H9 (cell line): ENCODE measurements around the gene FRMD4B. TPM values are rescaled to one million over a fixed set of nuclear protein-coding genes. Genes with fewer than 3 reads are reported as not detected.

Experiments
- DNase-seq: peaks from one replicate; pipeline ENCODE4 v3.0.0-alpha.2; 2017
- H2AFZ ChIP-seq: one replicate; pipeline ENCODE4 v1.6.1; 2013; ENCODE audit warnings: mild to moderate bottlenecking, low read length, control low read depth, moderate library complexity
- H2AK5ac ChIP-seq: 2 replicates; pipeline ENCODE4 v1.6.1; 2013; ENCODE audit warnings: low read length, control low read depth, mixed read lengths; ENCODE audit not compliant: insufficient read length
- H2BK120ac ChIP-seq: one replicate; pipeline ENCODE4 v1.6.1; 2013; ENCODE audit warnings: low read depth, mild to moderate bottlenecking, low read length, control low read depth, inconsistent platforms; ENCODE audit not compliant: poor library complexity, severe bottlenecking
- H2BK12ac ChIP-seq: 2 replicates; pipeline ENCODE4 v1.6.1; 2013; ENCODE audit warnings: low read length, control low read depth, mixed read lengths, low read depth; ENCODE audit not compliant: insufficient read length
- H2BK15ac ChIP-seq: 2 replicates; pipeline ENCODE4 v1.6.1; 2013; ENCODE audit warnings: low read depth, low read length, control low read depth
- H2BK20ac ChIP-seq: one replicate; pipeline ENCODE4 v1.6.1; 2013; ENCODE audit warnings: low read depth, mild to moderate bottlenecking, low read length, control low read depth, inconsistent platforms; ENCODE audit not compliant: poor library complexity, severe bottlenecking
- H2BK5ac ChIP-seq: 2 replicates; pipeline ENCODE4 v1.6.1; 2013; ENCODE audit warnings: low read length, control low read depth, mixed read lengths; ENCODE audit not compliant: insufficient read length
- H3K14ac ChIP-seq: 2 replicates; pipeline ENCODE4 v1.6.1; 2013; ENCODE audit warnings: low read length, control low read depth; ENCODE audit not compliant: insufficient read depth
- H3K18ac ChIP-seq: 2 replicates; pipeline ENCODE4 v1.6.1; 2013; ENCODE audit warnings: low read depth, mild to moderate bottlenecking, mixed read lengths, low read length, control low read depth; ENCODE audit not compliant: insufficient read length
- H3K23ac ChIP-seq: 2 replicates; pipeline ENCODE4 v1.6.1; 2013; ENCODE audit warnings: low read length, control low read depth, mixed read lengths, low read depth; ENCODE audit not compliant: insufficient read length
- H3K23me2 ChIP-seq: 2 replicates; pipeline ENCODE4 v1.6.1; 2013; ENCODE audit warnings: low read depth, mild to moderate bottlenecking, mixed read lengths, low read length, control low read depth; ENCODE audit not compliant: insufficient read length, poor library complexity, severe bottlenecking
- H3K27ac ChIP-seq: 2 replicates; pipeline ENCODE4 v1.5.1; 2013; ENCODE audit warnings: low read length, control low read depth, mixed read lengths, low read depth; ENCODE audit not compliant: insufficient read length
- H3K27me3 ChIP-seq: 2 replicates; pipeline ENCODE4 v1.6.1; 2013; ENCODE audit warnings: low read length, control low read depth, inconsistent platforms; ENCODE audit not compliant: insufficient read depth
- H3K4ac ChIP-seq: 2 replicates; pipeline ENCODE4 v1.6.1; 2013; ENCODE audit warnings: low read depth, mild to moderate bottlenecking, control low read depth, inconsistent platforms, low read length, moderate library complexity
- H3K4me1 ChIP-seq: 2 replicates; pipeline ENCODE4 v1.6.1; 2013; ENCODE audit warnings: low read length, control low read depth, inconsistent platforms; ENCODE audit not compliant: insufficient read depth
- H3K4me2 ChIP-seq: 2 replicates; pipeline ENCODE4 v1.6.1; 2013; ENCODE audit warnings: low read length, control low read depth, mixed read lengths; ENCODE audit not compliant: insufficient read length, insufficient read depth
- H3K56ac ChIP-seq: 2 replicates; pipeline ENCODE4 v1.6.1; 2013; ENCODE audit warnings: low read depth, mild to moderate bottlenecking, mixed read lengths, low read length, control low read depth; ENCODE audit not compliant: insufficient read length
- H3K79me1 ChIP-seq: 2 replicates; pipeline ENCODE4 v1.6.1; 2013; ENCODE audit warnings: low read depth, mild to moderate bottlenecking, moderate library complexity, low read length, control low read depth, inconsistent platforms; ENCODE audit not compliant: insufficient read depth, poor library complexity, severe bottlenecking
- H3K79me2 ChIP-seq: 2 replicates; pipeline ENCODE4 v1.6.1; 2013; ENCODE audit warnings: low read length, control low read depth, inconsistent platforms; ENCODE audit not compliant: insufficient read depth
- H3K9ac ChIP-seq: 2 replicates; pipeline ENCODE4 v1.6.1; 2013; ENCODE audit warnings: low read length, control low read depth, mixed read lengths; ENCODE audit not compliant: insufficient read length; ENCODE audit errors: extremely low read depth
- H3K9me3 ChIP-seq: one replicate; pipeline ENCODE4 v1.6.1; 2013; ENCODE audit warnings: low read depth, low read length, inconsistent platforms; ENCODE audit not compliant: control insufficient read depth
- H3T11ph ChIP-seq: one replicate; pipeline ENCODE4 v1.6.1; 2013; ENCODE audit warnings: mild to moderate bottlenecking, low read length, control low read depth, inconsistent platforms
- H4K20me1 ChIP-seq: one replicate; pipeline ENCODE4 v1.6.1; 2013; ENCODE audit not compliant: control insufficient read depth, insufficient read length, insufficient read depth
- H4K5ac ChIP-seq: 2 replicates; pipeline ENCODE4 v1.6.1; 2013; ENCODE audit warnings: low read depth, mild to moderate bottlenecking, mixed read lengths, low read length, control low read depth; ENCODE audit not compliant: insufficient read length
- H4K8ac ChIP-seq: replicated peaks from 2 replicates; pipeline ENCODE4 v1.6.1; 2013; ENCODE audit warnings: low read length, control low read depth, mixed read lengths, low read depth; ENCODE audit not compliant: insufficient read length
- H4K91ac ChIP-seq: 2 replicates; pipeline ENCODE4 v1.6.1; 2013; ENCODE audit warnings: low read depth, mild to moderate bottlenecking, moderate library complexity, mixed read lengths, low read length, control low read depth; ENCODE audit not compliant: insufficient read length
- H3K27ac Mint-ChIP-seq, 3 experiments: 2 replicates in 2 of 3; 3 replicates in 1 of 3; pipeline ENCODE4 v1.8.0; 2020 to 2021; ENCODE audit warnings: mixed read lengths in 3 of 3, mild to moderate bottlenecking in 1 of 3, moderate library complexity in 1 of 3
- H3K27me3 Mint-ChIP-seq: 2 replicates; pipeline ENCODE4 v1.8.0; 2021; ENCODE audit warnings: low read depth, mild to moderate bottlenecking, moderate library complexity, mixed read lengths
- H3K36me3 Mint-ChIP-seq, 3 experiments: 2 replicates in 2 of 3; 3 replicates in 1 of 3; pipeline ENCODE4 v1.8.0; 2020 to 2021; ENCODE audit warnings: low read depth in 3 of 3, mixed read lengths in 3 of 3; ENCODE audit not compliant: insufficient read depth in 1 of 3
- H3K4me1 Mint-ChIP-seq, 2 experiments: 2 replicates each; pipeline ENCODE4 v1.8.0; 2020; ENCODE audit warnings: mixed read lengths in 2 of 2
- H3K4me3 Mint-ChIP-seq, 2 experiments: 2 replicates in 1 of 2; 3 replicates in 1 of 2; pipeline ENCODE4 v1.8.0; 2020 to 2021; ENCODE audit warnings: mild to moderate bottlenecking in 2 of 2, mixed read lengths in 2 of 2, moderate library complexity in 1 of 2
- H3K9me3 Mint-ChIP-seq, 2 experiments: 2 replicates in 1 of 2; 3 replicates in 1 of 2; pipeline ENCODE4 v1.8.0; 2020; ENCODE audit warnings: mild to moderate bottlenecking in 2 of 2, mixed read lengths in 2 of 2, moderate library complexity in 1 of 2
- WGBS: extraction: QIAGEN DNeasy Blood & Tissue Kit; methylation state at CpG from one replicate; pipeline ENCODE4 v1.1.7; 2013; ENCODE audit warnings: missing lambda C conversion rate, low lambda C conversion rate, mixed read lengths; ENCODE audit not compliant: insufficient read length; ENCODE audit errors: extremely low coverage; 5-methylcytosine and 5-hydroxymethylcytosine counted together
- total RNA-seq: library from RNA; stranded (reverse); gene quantifications from 2 replicates; pipeline ENCODE4 v1.2.1, GENCODE V29; 2021
- TF ChIP-seq, protein P1 (sequence below): fragments of 200-600 bp; sonication (generic); conservative IDR thresholded peaks from 3 replicates; pipeline ENCODE4 v1.8.0; 2021; ENCODE audit warnings: antibody characterized with exemption, mild to moderate bottlenecking

Gene FRMD4B
- total RNA-seq, 1 experiment from 2014 or later, result 3.4 TPM

DNA sequence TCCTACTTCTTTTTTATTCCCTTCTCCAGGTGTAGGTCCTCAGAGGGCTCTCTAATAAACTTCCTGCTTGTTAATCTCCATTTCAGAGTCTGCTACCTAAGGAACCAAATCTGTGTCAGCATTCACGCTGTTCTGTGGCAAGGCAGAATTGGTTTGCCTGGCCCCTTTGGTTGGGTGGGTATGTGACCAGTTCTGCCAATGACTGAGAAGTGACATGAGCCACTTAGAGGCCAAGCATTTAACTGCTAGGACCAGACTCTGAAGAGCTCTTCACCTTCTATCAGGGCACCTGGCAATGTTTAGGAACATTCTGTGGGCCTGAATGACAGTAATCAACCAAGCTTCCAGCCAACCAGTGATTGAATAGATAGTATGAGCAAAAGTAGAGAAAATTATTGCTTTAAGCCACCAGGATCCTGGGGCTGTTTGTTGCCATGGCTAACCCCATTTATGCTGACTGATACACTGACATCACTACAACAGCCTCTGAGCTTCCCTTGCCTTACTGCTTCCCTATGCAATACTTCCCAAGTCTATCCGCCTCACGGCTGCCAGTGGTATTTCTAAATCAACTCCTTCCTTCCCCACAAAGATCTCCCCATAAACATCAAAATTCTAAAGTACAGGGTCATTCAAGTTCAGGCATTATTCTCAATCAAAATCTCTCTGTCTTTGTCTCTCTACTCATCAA lies 7.6 kb downstream of the FRMD4B start:
- WGBS, result no CpG with 5 or more reads among the region's 3 CpGs
- Histone ChIP-seq H2AFZ (no peak overlapping the region), H3K79me1 (no peaks in the 10 kb centered on the region), H3K27ac (no peak overlapping the region), H2BK120ac (no peak overlapping the region), H3K23me2 (no peaks in the 10 kb centered on the region), H2BK12ac (no peak overlapping the region), H2BK15ac (no peak overlapping the region), H3K4ac (no peak overlapping the region), H3T11ph (no peak overlapping the region), H3K9me3 (no peaks in the 10 kb centered on the region), H3K18ac (no peak overlapping the region), H3K4me2 (no peak overlapping the region), H2BK5ac (no peak overlapping the region), H3K27me3 (no peaks in the 10 kb centered on the region), H4K8ac (no peak overlapping the region), H3K9ac (no peak overlapping the region), H2BK20ac (no peak overlapping the region), H4K20me1 (no peaks in the 10 kb centered on the region), H3K4me1 (no peaks in the 10 kb centered on the region), H3K14ac (no peak overlapping the region), H4K91ac (no peak overlapping the region), H3K56ac (no peak overlapping the region), H4K5ac (no peak overlapping the region), H3K23ac (no peak overlapping the region), H3K79me2 (no peaks in the 10 kb centered on the region), H2AK5ac (no peak overlapping the region)
- no peak for DNase-seq
- Mint-ChIP-seq H3K27me3 (no peaks in the 10 kb centered on the region; the same call in 1 of the 2 replicates), H3K4me3 (no peak overlapping the region), H3K4me1 (no peaks in the 10 kb centered on the region), H3K27ac (no peak overlapping the region; a peak in 1 of 7 replicates), H3K9me3 (no peaks in the 10 kb centered on the region), H3K36me3 (no peaks in the 10 kb centered on the region)
- TF ChIP-seq, protein P1, sequence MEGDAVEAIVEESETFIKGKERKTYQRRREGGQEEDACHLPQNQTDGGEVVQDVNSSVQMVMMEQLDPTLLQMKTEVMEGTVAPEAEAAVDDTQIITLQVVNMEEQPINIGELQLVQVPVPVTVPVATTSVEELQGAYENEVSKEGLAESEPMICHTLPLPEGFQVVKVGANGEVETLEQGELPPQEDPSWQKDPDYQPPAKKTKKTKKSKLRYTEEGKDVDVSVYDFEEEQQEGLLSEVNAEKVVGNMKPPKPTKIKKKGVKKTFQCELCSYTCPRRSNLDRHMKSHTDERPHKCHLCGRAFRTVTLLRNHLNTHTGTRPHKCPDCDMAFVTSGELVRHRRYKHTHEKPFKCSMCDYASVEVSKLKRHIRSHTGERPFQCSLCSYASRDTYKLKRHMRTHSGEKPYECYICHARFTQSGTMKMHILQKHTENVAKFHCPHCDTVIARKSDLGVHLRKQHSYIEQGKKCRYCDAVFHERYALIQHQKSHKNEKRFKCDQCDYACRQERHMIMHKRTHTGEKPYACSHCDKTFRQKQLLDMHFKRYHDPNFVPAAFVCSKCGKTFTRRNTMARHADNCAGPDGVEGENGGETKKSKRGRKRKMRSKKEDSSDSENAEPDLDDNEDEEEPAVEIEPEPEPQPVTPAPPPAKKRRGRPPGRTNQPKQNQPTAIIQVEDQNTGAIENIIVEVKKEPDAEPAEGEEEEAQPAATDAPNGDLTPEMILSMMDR, result no peak
